HG02763 (cell line): ENCODE measurements around the gene RAPGEF3.
A peak's percentile ranks its signal among the peaks of the same experiment; 100 is the strongest.

Source experiments
- ATAC-seq: cut with Tn5 transposase; IDR thresholded peaks from one replicate; pipeline ENCODE4 v1.9.1; 2021; ENCODE audit warnings: mild to moderate bottlenecking, moderate library complexity; ENCODE audit not compliant: unreplicated experiment

The RAPGEF3 gene

DNA sequence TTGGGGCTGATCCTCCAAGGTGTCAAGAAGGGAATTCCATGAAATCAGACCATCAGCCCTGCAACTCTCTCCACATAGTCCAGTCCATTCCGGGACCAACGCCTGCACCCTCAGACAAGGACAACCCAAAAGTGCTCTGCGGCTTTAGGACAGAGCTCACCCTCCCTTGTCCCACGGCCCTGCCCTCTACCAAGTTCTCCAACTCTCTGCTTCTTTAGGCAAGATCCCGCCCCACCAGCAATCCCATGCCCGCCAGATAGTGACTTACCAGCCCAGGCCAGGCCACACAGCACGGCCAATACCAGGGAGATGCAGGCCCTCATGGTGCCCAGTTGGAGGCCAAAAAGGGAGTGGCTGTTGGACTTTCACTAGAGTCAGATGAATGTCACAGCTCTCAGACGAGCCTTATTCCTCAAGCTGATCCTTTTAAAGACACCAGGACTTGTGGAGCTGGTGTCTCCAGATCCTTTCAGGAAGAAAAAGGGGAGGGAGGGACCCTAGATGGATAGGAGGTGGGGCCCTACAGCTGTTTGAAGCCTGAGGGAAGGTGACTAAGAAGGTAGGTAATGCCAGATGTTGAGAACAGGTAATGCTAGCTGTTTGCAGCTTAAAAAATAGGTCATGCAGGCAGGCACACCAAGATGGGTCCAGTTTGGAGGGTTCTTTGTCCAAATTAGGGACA lies 33.4 kb downstream of the RAPGEF3 start, which contains the start of gene ENDOU:
TSS of gene ENDOU (minus strand) at position 400 of the 682 bp plus-strand sequence. CDS start at position 323, 77 bp downstream.
- ATAC-seq: no peak

DNA sequence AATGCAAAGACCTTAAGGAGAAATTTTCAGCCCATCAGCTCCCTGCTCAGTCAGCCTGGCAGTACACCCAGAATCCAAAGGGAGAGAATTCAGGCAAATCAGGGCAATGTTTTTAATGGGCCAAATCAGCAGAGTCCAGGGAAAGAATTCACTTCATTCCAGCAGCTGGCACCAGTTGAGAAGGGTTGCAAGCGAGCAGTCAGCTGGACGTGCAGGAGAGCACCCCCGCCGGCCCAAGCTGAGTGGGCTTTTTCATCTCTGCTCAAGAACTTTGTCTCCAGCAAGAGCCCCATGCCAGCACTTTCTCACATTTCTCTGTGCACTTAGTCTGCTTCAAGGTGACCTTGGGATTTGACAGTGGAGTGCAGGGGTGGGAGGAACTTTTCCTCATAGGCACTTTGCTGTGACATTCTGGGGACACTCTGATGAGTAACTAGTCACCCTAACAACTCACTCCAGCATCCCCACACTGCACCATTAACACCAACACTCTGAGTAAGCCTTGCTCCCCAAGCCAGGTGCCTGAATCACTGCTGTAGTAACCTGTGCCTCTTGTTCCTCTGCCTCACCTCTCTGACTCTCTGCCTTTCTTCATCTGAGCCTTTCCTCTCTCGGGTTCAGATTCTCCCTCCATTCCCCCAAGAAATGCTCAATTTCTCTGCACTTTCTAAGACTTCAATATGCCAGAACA lies 35.6 kb downstream of the RAPGEF3 start:
- ATAC-seq: no peak

DNA sequence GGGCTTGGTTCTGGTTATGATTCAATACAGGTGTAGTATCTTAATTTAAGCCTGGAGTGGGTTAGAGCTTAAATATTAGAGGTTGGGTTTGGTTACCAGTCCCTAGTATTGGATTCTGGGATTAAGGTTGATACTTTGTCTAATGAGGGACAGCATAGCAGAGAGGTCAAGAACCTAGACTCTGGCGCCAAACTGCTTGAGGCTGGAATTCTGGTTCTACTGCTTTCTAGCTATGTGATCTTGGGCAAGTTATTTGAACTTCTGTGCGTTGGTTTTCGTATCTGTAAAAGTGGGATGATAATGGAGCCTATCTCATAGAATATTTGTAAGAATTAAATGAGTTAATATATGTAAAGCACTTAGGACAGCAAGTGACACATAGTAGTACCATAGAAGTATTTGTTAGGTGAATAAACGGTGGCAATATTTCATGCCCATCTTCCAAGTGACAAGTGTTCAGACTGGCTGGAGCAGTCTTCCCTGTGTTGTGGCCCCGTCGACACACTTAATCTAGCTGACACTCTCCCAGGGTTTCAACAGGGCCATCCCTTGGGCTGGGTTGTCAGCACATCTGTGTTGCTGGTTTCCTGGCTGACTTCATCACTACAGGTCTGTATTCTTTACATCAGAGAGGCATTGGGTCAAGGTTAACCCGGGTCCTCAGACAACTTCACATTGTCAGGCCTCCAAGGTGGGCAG lies 36.4 kb downstream of the RAPGEF3 start:
- no peak for ATAC-seq

DNA sequence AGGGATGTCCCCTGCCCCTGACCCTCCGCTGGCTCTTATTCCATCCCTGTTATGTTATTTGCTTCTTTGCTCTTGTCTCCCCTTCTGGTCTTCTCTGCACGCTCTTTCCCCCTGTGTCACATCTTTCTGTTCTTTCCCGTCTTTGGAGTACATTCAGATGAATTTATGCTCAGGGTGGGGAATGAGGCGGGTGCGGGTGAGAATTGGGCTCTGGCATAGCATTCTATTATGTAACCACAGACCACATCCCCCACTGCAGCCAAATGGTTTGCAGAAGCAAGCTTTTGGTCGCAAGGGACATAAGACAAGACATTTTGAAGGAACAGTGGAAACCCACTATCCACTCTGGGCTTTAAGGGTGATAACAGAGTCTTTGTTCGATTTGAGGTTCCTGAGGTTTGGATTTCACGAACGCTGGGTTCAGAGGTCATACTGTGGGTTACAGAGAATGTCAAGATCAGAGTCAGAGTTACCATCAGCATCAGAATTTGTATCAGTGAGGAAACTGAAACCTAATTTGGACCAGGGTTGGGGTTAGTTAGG lies 37.2 kb downstream of the RAPGEF3 start:
- no peak for ATAC-seq

DNA sequence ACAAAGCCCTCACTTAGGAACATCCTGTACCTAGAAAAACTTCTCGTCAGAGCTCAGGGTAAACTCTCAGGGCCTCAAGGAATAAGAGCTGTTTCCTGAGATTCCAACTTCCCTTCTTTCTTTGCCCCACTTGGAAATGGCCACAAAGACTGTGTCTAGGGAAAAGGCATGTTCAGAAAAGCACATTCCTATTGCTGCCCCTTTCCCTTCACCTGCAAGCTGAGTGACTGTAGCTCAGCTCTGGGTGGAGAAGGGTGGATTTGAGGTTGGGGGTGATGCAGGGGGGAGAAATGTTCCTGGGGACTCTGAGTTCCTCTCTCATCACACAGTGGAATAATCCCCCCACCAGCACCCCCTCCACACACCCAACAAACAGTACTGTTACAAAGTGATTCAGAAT lies 40.1 kb downstream of the RAPGEF3 start:
- no peak for ATAC-seq

DNA sequence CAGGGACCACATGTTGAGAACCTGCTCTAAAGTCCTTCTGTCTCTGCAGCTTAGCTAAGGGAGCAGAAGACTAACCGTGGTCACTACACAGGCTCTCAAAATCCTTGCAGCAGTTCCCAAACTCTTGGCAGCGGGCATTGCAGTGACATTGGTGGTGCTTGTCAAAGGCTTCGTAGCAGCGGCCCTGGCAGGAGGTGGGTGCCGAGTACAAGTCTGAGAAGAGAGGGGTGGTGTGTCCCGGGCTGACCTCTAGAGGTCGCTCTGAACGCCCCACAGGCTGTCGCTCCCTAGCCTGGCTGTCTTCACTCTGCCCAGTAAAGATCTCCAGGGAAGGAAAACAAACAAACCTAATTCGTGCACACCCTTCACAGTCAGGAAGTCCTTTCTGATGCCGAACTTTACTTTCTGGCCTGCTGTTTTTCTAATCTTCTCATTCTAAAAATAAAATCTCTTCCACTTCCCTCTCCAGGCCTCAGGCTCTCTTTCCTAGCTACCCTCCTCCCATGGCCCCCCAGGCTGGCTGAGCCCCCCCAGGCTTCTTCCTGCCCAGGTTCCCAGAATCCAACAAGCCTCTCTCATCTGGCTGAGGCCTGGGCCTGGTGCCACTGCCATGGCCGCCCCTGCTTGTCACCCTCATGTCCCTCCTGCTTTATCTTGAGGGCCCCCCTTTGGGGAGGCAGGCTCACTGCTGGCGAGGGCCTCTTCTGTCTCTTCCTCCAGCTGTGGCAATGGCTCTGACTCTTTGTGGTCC lies 41.1 kb downstream of the RAPGEF3 start:
- no peak for ATAC-seq

DNA sequence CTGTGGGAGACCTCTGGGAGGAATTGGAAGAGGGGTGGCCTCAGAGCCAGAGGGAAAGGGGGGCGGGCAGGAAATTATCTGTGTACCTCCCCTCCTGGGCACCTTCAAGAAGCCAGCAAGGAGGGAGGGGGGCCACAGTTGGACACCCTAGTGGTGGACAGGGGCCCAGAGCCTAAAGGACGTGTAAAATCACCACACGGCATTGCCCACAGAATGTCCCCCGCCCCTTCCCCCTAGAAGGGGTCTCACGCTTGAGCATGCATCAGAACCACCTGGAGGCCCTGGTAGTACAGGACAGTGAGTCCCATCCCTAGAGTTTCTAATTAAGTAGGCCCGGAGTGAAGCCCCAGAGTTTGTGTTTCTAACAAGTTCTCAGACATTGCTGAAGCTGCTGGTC lies 41.6 kb downstream of the RAPGEF3 start:
- ATAC-seq: no peak

DNA sequence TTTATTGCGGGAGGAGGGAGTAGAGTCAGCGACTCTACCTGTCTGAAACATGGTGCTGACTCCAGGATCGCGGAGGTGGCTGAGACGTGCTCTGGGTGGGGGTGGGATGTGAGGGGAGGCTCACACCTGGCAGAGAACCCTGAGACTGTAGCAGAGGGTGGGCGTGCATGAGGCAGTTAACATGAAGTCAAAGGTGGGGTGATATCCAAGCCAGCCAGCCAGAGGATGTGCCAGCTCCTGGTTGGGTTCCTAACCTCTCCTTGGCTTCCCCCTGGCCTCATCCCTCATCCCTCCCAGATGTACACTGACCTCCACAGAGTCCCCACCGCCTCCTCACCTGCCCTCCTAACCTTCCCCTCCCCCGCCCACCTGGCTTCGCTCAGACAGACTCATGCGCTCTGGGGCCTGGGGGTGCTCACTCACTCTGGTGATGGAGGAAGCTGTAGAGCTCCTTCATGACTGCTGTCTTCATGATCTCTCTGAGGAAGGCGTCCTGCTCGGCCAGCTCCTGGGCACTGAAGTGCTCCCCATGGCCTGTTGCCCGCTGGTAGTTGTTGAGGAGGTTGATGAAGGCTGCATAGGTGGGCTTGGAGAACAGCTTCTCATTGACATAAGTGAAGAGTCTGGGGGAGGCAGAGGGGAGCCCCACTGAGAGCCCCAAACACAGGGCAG lies 42.7 kb downstream of the RAPGEF3 start:
- no peak for ATAC-seq

DNA sequence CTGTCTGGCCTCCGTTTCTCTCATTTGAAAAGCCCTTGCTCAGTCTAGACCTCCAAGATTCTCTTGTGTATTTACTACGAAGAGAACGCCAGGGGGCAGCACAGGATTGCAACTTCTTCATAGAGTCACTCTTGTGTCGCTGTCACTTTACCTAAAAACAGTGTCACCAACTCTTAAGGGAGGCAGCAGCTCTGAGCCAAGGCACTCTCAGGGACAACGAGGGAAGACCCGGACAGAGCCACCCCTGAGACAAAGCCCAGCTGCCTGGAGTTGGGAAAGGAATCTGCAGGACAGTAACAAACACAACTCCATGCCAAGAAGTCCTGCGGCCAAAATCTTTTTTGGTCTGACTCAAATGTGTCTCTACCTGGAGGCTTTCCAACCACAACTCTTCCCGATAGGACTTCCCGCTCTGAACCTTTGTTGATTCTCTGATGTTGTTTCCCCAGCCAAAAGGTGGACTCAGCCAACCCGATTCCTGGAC lies 43.2 kb downstream of the RAPGEF3 start:
- ATAC-seq: no peak

DNA sequence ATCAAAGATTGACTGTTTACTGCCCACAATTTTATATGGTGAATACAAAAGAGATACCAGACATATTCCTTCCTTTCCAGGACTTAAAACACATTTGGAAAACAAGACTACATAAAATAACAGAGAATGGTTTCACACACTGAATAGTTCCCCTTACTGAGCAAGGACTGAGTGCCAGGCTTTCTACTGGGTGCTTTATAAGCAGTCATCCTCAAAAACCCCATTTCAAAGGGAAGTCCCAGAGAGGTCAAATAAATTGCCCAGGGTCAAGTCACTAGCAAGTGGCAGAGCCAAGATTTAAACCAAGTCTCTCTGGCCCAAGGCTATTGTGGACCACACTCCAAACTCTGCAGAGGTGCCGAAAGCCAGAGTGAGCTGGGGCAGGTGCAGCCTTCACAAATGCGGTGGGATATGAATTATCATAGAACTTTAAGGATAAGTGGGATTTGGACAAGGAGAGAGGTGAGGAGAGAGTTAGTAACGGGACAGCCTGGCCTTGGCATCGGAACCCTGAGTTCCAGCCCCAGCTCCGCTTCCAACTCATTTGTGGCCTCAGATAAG lies 43.8 kb downstream of the RAPGEF3 start:
- no peak for ATAC-seq

DNA sequence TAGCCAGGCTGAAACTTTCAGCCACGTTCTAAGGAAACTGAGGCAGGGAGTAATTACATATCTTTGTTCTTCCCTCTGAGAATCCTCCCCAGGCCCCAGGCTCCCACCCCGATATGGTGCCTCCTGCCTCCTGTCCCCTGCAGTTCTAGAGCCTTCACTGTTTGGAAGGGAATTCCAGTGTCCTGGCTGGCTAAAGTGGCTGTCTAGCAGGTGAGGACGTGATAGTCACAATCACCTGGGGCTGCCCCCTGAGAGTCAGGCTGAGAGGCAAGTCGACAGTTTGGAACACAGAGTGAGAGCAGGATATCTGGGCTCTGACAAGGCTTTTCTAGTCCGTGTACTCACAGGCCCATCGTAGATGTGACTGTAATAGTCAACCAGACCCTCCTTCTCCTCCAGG lies 46.5 kb downstream of the RAPGEF3 start:
- no peak for ATAC-seq

DNA sequence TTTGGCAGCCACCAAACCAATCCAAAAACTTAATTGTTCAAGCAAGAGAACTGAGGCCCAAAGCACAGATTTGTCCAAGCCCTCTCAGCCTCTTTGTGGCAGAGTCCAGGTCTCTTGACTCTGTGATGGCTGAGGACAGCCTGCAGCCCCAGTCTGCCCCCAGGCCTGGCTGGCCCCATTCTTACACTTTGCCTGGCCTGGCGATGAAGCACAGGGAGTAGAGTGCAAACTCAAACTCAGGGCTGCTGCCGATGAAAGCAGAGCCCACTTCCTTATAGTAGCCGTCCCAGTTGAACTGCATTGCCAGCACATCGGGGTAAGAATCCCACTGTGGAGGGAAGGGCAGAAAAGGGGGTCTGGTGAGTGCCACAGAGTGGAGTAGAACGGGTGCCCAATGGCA lies 47.2 kb downstream of the RAPGEF3 start:
- ATAC-seq: no peak

DNA sequence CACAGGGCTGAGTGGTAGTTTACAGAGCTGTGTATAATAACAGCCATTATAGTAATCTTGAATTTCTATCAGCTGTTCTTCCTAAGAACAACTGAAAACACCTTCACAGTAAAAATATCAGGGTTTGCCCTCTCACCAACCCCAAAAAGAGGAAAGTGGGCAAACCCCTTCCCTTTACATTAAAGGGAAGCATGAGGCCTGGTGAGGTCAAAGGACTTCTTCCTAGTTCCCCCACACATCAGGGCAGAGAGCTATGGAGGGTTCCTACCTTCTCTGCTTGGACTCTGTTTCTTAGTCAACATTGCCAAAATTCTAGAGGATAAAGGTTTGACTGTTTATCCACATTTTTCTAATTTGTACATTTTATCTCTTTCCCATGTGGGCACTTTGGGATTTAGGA lies 48.4 kb downstream of the RAPGEF3 start:
- ATAC-seq: no peak

DNA sequence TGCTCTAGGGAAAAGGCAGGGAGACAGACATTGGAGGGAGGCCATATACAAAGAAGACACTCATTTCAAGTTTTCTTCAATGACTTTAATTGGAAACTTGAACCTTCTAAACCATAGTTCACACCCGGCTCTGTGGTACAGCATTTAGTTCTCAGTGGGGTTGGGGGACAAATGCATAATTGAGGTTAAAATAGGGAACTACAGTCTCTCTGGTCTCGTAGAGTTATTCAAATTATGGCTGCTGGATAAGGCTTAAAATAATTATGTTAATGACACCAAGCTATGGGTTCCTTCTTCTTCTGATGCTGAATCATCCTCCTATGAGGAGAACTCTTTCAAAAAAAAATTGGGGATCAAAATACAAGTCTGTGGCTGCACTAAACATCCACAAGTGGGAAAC lies 49.0 kb downstream of the RAPGEF3 start:
- ATAC-seq: no peak

DNA sequence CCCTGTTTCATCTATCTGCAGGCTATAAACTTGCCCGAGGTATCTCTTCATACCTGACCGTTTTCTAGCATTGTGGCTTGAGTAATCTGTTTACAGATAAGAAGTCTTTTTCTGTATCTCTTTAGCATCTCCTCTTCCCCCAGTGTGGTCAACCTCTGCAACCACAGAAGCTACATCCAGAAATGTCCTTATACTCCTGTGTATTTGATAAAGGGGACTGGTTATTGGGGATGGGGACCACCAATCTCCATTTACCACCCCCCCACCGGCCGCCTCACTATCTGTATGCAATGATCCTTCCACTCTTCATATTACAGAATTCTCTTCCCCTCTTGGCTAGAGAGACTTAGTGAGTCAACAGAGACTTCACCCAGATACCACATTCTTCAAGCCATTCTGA lies 49.4 kb downstream of the RAPGEF3 start:
- ATAC-seq: no peak

DNA sequence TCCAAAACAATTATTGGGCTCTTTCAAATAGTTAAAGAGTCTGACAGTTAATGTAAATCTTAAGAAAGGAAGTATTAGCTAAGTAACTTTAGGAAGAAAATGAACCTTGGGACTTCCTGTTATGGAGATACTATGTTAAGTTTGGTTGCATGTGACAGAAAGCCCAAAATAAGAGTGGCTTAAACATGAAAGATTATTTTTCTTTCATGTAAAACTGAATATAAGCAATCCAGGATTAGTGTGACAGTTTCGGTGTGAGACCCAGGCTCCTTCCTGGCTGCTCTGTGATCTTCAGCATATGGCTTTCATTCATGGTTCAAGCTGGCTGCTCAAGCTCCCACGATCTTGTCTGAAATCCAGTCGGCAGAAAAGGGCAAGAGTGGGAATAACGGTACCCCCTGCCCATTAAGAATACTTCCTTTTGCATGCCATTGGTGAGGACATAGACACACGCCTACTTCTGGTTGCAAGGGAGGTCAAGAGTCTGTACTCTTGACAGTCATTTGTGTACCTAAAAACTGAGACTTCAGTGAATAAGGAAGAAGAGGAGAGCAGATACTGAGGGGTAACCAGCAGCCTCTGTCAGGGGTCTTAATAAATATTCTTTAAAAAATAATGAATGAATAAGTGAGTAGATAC lies 50.7 kb downstream of the RAPGEF3 start:
- no peak for ATAC-seq

DNA sequence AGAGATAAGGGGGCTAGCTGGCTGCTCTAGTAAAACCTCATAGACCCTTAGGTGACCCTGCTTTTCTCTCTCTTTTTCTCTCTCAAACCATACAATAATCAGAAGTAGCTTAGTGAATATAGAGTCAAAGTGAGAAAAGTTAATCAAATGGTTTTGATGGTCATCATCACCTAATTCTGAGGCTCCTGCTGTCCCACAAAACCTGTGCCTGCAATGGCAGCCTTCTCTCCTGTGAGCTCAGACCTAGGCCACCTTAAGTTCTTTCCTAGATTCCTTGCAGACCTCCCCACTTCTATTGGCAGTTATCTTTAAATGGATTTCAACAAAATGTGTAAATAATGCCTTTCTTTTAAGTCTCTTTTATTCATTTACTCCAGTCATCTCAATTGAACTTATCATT lies 51.3 kb downstream of the RAPGEF3 start:
- no peak for ATAC-seq

DNA sequence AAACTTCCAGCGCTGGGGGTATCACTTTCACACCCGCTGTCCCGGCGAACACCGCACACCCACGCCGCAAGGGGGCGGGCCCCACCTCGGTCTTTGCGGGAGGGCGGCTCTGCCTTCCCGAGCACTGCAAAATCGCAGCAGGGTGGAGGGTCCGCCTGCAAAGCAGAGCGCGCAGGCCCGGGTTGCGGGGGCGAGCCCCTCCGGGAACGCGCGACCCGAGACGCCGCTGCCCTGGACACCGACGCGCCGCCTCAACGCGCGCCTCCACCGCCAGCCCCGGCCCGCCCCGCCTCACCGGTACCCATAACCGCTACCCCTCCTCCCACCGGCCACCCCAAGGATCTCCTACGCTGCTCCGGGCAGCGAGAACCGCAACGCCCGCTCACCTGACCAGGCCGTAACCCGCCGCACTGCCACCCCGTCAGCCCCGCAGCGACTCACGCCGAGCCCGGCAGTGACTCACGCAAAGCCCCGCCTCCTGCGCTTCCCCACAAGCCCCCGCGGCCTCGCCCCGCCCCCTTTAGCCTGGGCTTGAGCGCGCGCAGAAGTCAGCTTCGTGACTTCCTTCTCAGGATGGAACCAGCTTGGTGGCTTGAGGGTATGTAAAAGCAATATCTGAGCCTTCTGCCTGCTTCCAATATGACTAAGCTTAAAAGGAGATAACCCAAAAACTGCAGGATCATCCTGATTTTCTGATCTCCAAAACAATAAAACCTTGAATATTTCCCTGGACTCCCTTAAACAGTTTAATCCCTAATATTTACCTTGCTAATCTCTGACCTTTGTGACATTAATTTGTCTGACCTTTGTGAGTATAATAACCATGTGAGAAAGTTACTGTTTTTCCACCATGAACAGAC lies 52.9 kb downstream of the RAPGEF3 start, which contains the start of gene RPAP3:
TSS of gene RPAP3 (minus strand) at position 465 of the 860 bp plus-strand sequence. CDS start 3,190 bp downstream, outside the sequence.
- peak; percentile 82 for ATAC-seq

DNA sequence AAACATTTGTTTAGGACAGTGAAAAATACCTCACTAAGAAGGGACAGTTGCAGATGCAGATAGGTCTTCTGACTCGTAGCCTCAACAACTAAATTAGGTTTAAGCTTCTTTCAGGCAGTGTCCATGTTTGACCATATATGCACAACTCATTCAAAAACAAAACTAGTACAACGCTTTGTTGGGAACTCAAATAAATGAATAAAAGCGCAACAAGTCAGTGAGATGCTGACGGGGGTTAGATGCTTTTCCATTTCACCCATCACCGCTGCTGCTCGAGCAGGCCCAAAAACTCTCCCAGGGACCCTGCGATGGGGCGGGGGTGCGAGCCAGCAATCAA lies 53.5 kb downstream of the RAPGEF3 start:
- no peak for ATAC-seq
